HEK293 (cell line): ENCODE data around the gene PIP.

Experiments
- CTCF ChIP-seq: fragments of 450-650 bp; formaldehyde crosslinking; IDR thresholded peaks from 2 replicates; pipeline ENCODE4 v1.5.1; 2016; ENCODE audit warnings: missing biosample characterization, missing genetic modification characterization
- HOXD13 ChIP-seq: sonication (generic); formaldehyde crosslinking; IDR thresholded peaks from 2 replicates; pipeline ENCODE4 v1.8.0; 2022; ENCODE audit warnings: missing genetic modification reagents, borderline replicate concordance
- SP3 ChIP-seq: fragments of 450-650 bp; formaldehyde crosslinking; IDR thresholded peaks from 2 replicates; pipeline ENCODE4 v1.5.1; 2016; ENCODE audit warnings: missing biosample characterization, missing genetic modification characterization
- YY1 ChIP-seq: fragments of 450-650 bp; formaldehyde crosslinking; IDR thresholded peaks from 2 replicates; pipeline ENCODE4 v1.5.1; 2018; ENCODE audit warnings: missing biosample characterization, missing genetic modification characterization
- ZFP41 ChIP-seq: fragments of 450-650 bp; formaldehyde crosslinking; IDR thresholded peaks from 2 replicates; pipeline ENCODE4 v1.5.1; 2016; ENCODE audit warnings: missing biosample characterization, missing genetic modification characterization, borderline replicate concordance
- ZNF19 ChIP-seq: fragments of 450-650 bp; formaldehyde crosslinking; IDR thresholded peaks from 2 replicates; pipeline ENCODE4; 2016; ENCODE audit warnings: missing biosample characterization, missing genetic modification characterization, low read depth
- ZNF214 ChIP-seq: fragments of 450-650 bp; formaldehyde crosslinking; IDR thresholded peaks from 2 replicates; pipeline ENCODE4 v1.5.1; 2017; ENCODE audit warnings: missing biosample characterization, mild to moderate bottlenecking, missing genetic modification characterization, borderline replicate concordance
- ZNF530 ChIP-seq: fragments of 450-650 bp; formaldehyde crosslinking; IDR thresholded peaks from 2 replicates; pipeline ENCODE4 v1.5.1; 2016; ENCODE audit warnings: low read depth, missing biosample characterization, missing genetic modification characterization
- ZNF561 ChIP-seq: fragments of 450-650 bp; IDR thresholded peaks from 2 replicates; pipeline ENCODE4 v1.5.1; 2018; ENCODE audit warnings: missing biosample characterization, missing genetic modification characterization, borderline replicate concordance
- ZNF571 ChIP-seq: fragments of 450-650 bp; formaldehyde crosslinking; IDR thresholded peaks from 2 replicates; pipeline ENCODE4 v1.5.0; 2017; ENCODE audit warnings: missing biosample characterization, missing genetic modification characterization
- TF ChIP-seq, protein P1 (sequence below): fragments of 450-650 bp; formaldehyde crosslinking; IDR thresholded peaks from 2 replicates; pipeline ENCODE4 v1.5.1; 2017; ENCODE audit warnings: missing biosample characterization, missing genetic modification characterization

DNA sequence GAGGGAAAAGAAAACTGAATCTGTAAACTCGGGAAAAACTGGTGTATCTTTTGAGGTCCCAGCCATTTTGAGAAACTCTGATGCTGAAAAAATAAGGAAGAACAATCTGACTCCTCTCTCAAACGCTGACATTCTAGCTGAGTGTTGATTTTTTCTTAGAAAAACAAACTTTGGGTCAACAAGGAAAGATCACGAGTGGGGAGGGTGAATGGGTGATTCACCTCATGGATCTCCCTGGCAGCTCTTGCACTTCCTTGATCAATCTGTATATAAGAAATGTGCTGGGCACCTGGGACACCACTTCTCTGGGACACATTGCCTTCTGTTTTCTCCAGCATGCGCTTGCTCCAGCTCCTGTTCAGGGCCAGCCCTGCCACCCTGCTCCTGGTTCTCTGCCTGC, at the start of gene PIP:
- TF ChIP-seq CTCF (tag by site-specific recombination) (no peak), ZFP41 (tag by site-specific recombination) (no peak), ZNF19 (tag by site-specific recombination) (no peak), ZNF571 (tag by site-specific recombination) (no peak), ZNF530 (tag by site-specific recombination) (no peak), SP3 (tag by site-specific recombination) (no peak), ZNF561 (tag by site-specific recombination) (no peak), YY1 (tag by site-specific recombination) (no peak), ZNF214 (tag by site-specific recombination) (no peak), HOXD13 (CRISPR knock-in tag) (no peak)
- TF ChIP-seq, protein P1, sequence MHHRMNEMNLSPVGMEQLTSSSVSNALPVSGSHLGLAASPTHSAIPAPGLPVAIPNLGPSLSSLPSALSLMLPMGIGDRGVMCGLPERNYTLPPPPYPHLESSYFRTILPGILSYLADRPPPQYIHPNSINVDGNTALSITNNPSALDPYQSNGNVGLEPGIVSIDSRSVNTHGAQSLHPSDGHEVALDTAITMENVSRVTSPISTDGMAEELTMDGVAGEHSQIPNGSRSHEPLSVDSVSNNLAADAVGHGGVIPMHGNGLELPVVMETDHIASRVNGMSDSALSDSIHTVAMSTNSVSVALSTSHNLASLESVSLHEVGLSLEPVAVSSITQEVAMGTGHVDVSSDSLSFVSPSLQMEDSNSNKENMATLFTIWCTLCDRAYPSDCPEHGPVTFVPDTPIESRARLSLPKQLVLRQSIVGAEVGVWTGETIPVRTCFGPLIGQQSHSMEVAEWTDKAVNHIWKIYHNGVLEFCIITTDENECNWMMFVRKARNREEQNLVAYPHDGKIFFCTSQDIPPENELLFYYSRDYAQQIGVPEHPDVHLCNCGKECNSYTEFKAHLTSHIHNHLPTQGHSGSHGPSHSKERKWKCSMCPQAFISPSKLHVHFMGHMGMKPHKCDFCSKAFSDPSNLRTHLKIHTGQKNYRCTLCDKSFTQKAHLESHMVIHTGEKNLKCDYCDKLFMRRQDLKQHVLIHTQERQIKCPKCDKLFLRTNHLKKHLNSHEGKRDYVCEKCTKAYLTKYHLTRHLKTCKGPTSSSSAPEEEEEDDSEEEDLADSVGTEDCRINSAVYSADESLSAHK = no peak
